ENCODE results near the gene ATF6B. TPM values are rescaled to one million over a fixed set of nuclear protein-coding genes. Genes with fewer than 3 reads are reported as not detected.
A peak's percentile ranks its signal among the peaks of the same experiment; 100 is the strongest.

ATF6B gene
- total RNA-seq, 1 experiment from 2014 or later, result 70.2 TPM

DNA sequence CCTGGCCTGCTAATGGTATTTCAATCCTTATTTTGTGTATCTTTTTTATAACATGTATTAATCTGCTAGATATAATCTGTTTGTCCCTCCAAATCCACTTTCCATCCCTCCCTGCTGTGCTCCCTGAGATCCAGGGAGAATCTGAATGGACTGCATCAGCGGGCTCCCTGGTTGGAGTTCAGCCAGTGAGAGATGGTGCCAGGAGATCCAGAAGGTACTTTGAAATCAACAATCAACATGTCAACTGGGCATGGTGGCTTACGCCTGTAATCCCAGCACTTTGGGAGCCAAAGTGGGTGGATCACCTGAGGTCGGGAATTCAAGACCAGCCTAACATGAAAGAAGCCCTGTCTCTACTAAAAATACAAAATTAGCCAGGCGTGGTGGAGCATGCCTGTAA is 4.4 kb downstream of the ATF6B start:
- BruUV-seq (replicated peaks), result no TSS peak
- Histone ChIP-seq H3K27ac (ENCODE audit: low read depth, low read length, poor library complexity, severe bottlenecking) (no peak overlapping the region), H3K9me3 (ENCODE audit: low read depth, low read length, poor library complexity, severe bottlenecking) (no peaks in the 10 kb centered on the region), H3K4me3 (ENCODE audit: low read depth, low read length, poor library complexity, severe bottlenecking) (no peak overlapping the region), H3K36me3 (ENCODE audit: insufficient read depth, low read length, poor library complexity, severe bottlenecking) (peaks cover 25% of the 10 kb centered on the region), H3K4me1 (ENCODE audit: insufficient read depth, low read length, poor library complexity, severe bottlenecking) (peaks cover 12% of the 10 kb centered on the region), H3K27me3 (replicated peaks; ENCODE audit: insufficient read depth, low read depth, low read length, poor library complexity) (no peaks in the 10 kb centered on the region)
- CTCF ChIA-PET, result no interaction called here
- intact Hi-C loops (cut with micrococcal nuclease; ENCODE audit: unreplicated experiment), result no loop called here
- POLR2A ChIA-PET (ENCODE audit: low non-redundant PET), result no interaction called here
- DNase-seq (ENCODE audit: low spot score), result no peak
- TF ChIP-seq EZH2 (IDR thresholded peaks at IDR 0.05; ENCODE audit: borderline replicate concordance, low read depth, low read length, poor library complexity, severe bottlenecking), result no peak
- TF ChIP-seq, protein P1, sequence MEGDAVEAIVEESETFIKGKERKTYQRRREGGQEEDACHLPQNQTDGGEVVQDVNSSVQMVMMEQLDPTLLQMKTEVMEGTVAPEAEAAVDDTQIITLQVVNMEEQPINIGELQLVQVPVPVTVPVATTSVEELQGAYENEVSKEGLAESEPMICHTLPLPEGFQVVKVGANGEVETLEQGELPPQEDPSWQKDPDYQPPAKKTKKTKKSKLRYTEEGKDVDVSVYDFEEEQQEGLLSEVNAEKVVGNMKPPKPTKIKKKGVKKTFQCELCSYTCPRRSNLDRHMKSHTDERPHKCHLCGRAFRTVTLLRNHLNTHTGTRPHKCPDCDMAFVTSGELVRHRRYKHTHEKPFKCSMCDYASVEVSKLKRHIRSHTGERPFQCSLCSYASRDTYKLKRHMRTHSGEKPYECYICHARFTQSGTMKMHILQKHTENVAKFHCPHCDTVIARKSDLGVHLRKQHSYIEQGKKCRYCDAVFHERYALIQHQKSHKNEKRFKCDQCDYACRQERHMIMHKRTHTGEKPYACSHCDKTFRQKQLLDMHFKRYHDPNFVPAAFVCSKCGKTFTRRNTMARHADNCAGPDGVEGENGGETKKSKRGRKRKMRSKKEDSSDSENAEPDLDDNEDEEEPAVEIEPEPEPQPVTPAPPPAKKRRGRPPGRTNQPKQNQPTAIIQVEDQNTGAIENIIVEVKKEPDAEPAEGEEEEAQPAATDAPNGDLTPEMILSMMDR (conservative IDR thresholded peaks at IDR 0.05; ENCODE audit: low read depth, low read length), result no peak

DNA sequence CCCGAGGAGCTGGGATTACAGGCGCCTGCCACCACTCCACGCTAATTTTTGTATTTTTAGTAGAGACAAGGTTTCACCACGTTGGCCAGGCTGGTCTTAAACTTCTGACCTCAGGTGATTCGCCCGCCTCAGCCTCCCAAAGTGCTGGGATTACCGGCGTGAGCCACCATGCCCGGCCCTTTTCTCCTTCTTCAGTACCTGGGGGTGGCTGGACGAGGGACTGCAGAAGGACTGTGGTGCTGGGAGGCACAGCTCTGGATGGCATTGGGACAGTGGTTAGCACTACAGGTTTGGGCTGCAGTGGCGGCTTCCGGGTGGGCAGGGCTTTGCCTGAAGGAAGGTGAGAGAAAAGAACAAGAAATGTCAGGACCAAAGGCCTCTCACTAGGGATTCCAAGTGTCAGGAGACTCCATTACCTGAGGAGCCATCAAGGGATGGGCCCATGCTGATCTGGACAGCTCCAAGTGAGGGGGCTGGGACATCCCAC is 7.4 kb downstream of the ATF6B start:
- POLR2A ChIA-PET (ENCODE audit: low non-redundant PET), result no interaction called here
- Histone ChIP-seq H3K27me3 (replicated peaks; ENCODE audit: insufficient read depth, low read depth, low read length, poor library complexity) (no peaks in the 10 kb centered on the region), H3K36me3 (ENCODE audit: insufficient read depth, low read length, poor library complexity, severe bottlenecking) (peaks cover 39% of the 10 kb centered on the region), H3K4me3 (ENCODE audit: low read depth, low read length, poor library complexity, severe bottlenecking) (no peak overlapping the region), H3K9me3 (ENCODE audit: low read depth, low read length, poor library complexity, severe bottlenecking) (no peaks in the 10 kb centered on the region), H3K4me1 (ENCODE audit: insufficient read depth, low read length, poor library complexity, severe bottlenecking) (no peaks in the 10 kb centered on the region), H3K27ac (ENCODE audit: low read depth, low read length, poor library complexity, severe bottlenecking) (no peak overlapping the region)
- no TSS peak for BruUV-seq (replicated peaks)
- CTCF ChIA-PET, result no interaction called here
- no peak for DNase-seq (ENCODE audit: low spot score)
- intact Hi-C loops (cut with micrococcal nuclease; ENCODE audit: unreplicated experiment), result no loop called here
- TF ChIP-seq, protein P1 (conservative IDR thresholded peaks at IDR 0.05; ENCODE audit: low read depth, low read length), result no peak
- TF ChIP-seq EZH2 (IDR thresholded peaks at IDR 0.05; ENCODE audit: borderline replicate concordance, low read depth, low read length, poor library complexity, severe bottlenecking), result no peak

DNA sequence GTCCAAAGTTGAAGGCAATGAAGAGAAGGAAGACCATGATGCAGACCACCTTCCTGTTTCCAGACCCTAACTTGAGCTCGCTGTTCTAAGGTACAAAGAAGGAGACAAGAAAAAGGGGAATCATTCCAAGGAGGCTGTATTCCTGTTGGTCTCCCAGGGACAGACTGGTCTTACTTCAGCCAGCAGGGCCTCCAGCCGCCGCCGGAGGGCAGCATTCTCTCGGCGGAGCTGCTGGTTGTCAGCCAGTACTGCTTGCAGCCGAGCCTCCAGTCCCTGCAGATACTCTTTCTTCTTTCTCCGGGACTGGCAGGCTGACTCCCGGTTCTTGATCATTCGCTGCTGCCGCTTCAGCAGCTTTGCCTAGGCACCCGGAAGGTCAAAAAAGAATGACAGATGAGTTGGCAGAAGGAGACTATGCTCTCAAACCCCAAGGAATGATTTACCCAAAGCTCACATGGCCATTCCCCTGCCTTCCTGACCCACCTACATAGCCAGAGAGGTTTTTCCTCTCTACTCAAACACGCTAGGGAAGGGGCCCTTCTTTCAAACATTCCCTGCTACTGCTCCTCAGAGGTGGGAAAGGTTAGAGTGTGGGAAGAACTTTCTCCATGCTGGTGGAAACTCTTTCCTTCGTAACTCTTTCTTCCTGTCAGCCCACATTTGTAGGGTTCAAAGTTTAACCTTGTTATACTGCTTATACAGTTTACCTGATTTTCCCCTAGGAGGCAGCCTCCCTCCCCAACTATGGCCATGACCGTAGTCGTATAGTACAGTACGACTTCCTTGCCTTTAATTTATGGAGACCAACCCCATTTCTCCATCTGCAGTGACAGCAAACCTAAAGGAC is 9.0 kb downstream of the ATF6B start:
- peak overlapping the region; percentile 25 for H3K27ac ChIP-seq (ENCODE audit: low read depth, low read length, poor library complexity, severe bottlenecking)
- intact Hi-C loops (cut with micrococcal nuclease; ENCODE audit: unreplicated experiment), result loop anchor here (1.0 to 5.0 kb wide), 2 partner anchors 76 to 123 kb away; no protein-coding TSS in a partner anchor
- peak; percentile 84 for DNase-seq (ENCODE audit: low spot score)
- H3K9me3 ChIP-seq (ENCODE audit: low read depth, low read length, poor library complexity, severe bottlenecking), result no peaks in the 10 kb centered on the region
- no peak for TF ChIP-seq EZH2 (IDR thresholded peaks at IDR 0.05; ENCODE audit: borderline replicate concordance, low read depth, low read length, poor library complexity, severe bottlenecking)
- TF ChIP-seq, protein P1 (conservative IDR thresholded peaks at IDR 0.05; ENCODE audit: low read depth, low read length), result peak; percentile 93
- BruUV-seq (replicated peaks), result no TSS peak
- H3K4me3 ChIP-seq (ENCODE audit: low read depth, low read length, poor library complexity, severe bottlenecking), result no peak overlapping the region
- CTCF ChIA-PET, result interaction anchor here (0.6 to 1.2 kb wide), 5 partner anchors 11 to 276 kb away, joined by 3 to 7 read pairs (median 3); partner anchors contain the start of gene TNXB
- no peaks in the 10 kb centered on the region for H3K27me3 ChIP-seq (replicated peaks; ENCODE audit: insufficient read depth, low read depth, low read length, poor library complexity)
- H3K4me1 ChIP-seq (ENCODE audit: insufficient read depth, low read length, poor library complexity, severe bottlenecking), result no peaks in the 10 kb centered on the region
- POLR2A ChIA-PET (ENCODE audit: low non-redundant PET), result no interaction called here
- peaks cover 38% of the 10 kb centered on the region for H3K36me3 ChIP-seq (ENCODE audit: insufficient read depth, low read length, poor library complexity, severe bottlenecking)
